EL (cell line): ENCODE results near the gene CWC25.

Experiments
- DNase-seq: peaks from one replicate; pipeline ENCODE4 v3.0.0-alpha.2; 2016

The CWC25 gene

GRCh38 chr17:38783227-38783626 is 41.9 kb downstream of the CWC25 start:
- DNase-seq, result no peak

GRCh38 chr17:38779965-38780752 is 45.0 kb downstream of the CWC25 start:
- no peak for DNase-seq

GRCh38 chr17:38777641-38778250 is 47.4 kb downstream of the CWC25 start:
- DNase-seq, result no peak

GRCh38 chr17:38773258-38773657 is 51.9 kb downstream of the CWC25 start:
- DNase-seq, result no peak

- no peak for DNase-seq
Measured at GRCh38 chr17:38768417-38768816, 56.7 kb downstream of the CWC25 start.

GRCh38 chr17:38766341-38766740 is 58.8 kb downstream of the CWC25 start:
- no peak for DNase-seq

- no peak for DNase-seq
Measured at GRCh38 chr17:38762231-38762630, 62.9 kb downstream of the CWC25 start.

- peak; percentile 53 for DNase-seq
Measured at GRCh38 chr17:38761612-38762011, 63.5 kb downstream of the CWC25 start.

GRCh38 chr17:38753071-38753506 is 72.0 kb downstream of the CWC25 start:
- DNase-seq, result no peak

GRCh38 chr17:38752308-38753070 is 72.6 kb downstream of the CWC25 start, which contains the start of gene PSMB3:
PSMB3 (plus strand) TSS chr17:38752741; CDS start chr17:38752827, 86 bp downstream.
- DNase-seq, result peak; percentile 100

- DNase-seq, result peak; percentile 88
Measured at GRCh38 chr17:38751808-38752307, 73.3 kb downstream of the CWC25 start.

- DNase-seq, result peak; percentile 49
Measured at GRCh38 chr17:38751144-38751807, 73.8 kb downstream of the CWC25 start.
